ENCODE data around the gene LIMS1.
A peak's percentile ranks its signal among the peaks of the same experiment; 100 is the strongest.

LIMS1 gene

DNA sequence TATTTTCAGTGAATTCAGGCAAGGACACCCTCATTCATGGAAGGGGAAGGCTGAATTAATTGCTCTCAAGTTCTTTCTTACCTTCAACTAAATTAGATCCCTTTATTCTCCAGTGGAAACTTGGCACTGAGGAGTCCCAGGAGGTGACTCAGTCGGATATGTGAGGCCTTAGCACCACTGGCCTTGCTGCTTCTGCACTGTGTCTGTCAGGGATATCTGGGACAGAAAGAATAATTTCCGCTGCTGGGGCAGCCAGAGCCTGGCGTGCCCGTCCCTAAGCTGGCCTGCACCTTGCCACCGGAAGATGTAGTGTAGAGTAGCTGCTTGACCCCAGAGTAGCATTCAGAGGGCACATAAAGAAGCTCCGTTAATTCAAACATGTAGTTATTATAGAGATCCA is 53.4 kb downstream of the LIMS1 start:
- H3K79me1 ChIP-seq (ENCODE audit: low read length) = peaks cover 15% of the 10 kb centered on the region
- no peak for DNase-seq
- no peak overlapping the region for H3K27ac ChIP-seq (ENCODE audit: low read depth, low read length)
- H3K4me3 ChIP-seq (ENCODE audit: low read length) = no peak overlapping the region
- no peak overlapping the region for H3K4ac ChIP-seq (ENCODE audit: low read depth, low read length)
- H3K36me3 ChIP-seq (ENCODE audit: control insufficient read depth, insufficient read depth, low read length) = no peaks in the 10 kb centered on the region
- WGBS (ENCODE audit: extremely low coverage, insufficient coverage, low lambda C conversion rate) = no CpG with 5 or more reads among the region's 6 CpGs
- H2BK5ac ChIP-seq (ENCODE audit: low read length) = no peak overlapping the region
- H3K4me2 ChIP-seq (ENCODE audit: low read length) = no peak overlapping the region
- no peak overlapping the region for H4K8ac ChIP-seq (ENCODE audit: low read depth, low read length)
- no peak overlapping the region for H2AK5ac ChIP-seq (ENCODE audit: low read length)
- H4K5ac ChIP-seq (ENCODE audit: low read length) = no peak overlapping the region
- H3K9ac ChIP-seq (ENCODE audit: low read length) = no peak overlapping the region
- H3K27me3 ChIP-seq (ENCODE audit: insufficient read depth, low read length, poor library complexity) = no peaks in the 10 kb centered on the region
- no peak overlapping the region for H2BK120ac ChIP-seq (ENCODE audit: low read depth, low read length)
- H3K4me1 ChIP-seq (ENCODE audit: control insufficient read depth, low read depth, low read length) = peaks cover 3% of the 10 kb centered on the region
- H3K79me2 ChIP-seq (ENCODE audit: control insufficient read depth, insufficient read depth, low read length) = peaks cover 19% of the 10 kb centered on the region
- H3K56ac ChIP-seq (ENCODE audit: low read length) = no peak overlapping the region
- no peak overlapping the region for H2BK15ac ChIP-seq (replicated peaks; ENCODE audit: low read depth)
- H3K18ac ChIP-seq (ENCODE audit: low read length) = no peak overlapping the region
- H3K23ac ChIP-seq (ENCODE audit: low read length) = no peak overlapping the region

- Histone ChIP-seq H2BK15ac (replicated peaks; ENCODE audit: low read depth) (no peak overlapping the region), H4K8ac (ENCODE audit: low read depth, low read length) (no peak overlapping the region), H3K27ac (ENCODE audit: low read depth, low read length) (no peak overlapping the region), H3K4me1 (ENCODE audit: control insufficient read depth, low read depth, low read length) (peaks cover 5% of the 10 kb centered on the region), H3K27me3 (ENCODE audit: insufficient read depth, low read length, poor library complexity) (no peaks in the 10 kb centered on the region), H2AK5ac (ENCODE audit: low read length) (no peak overlapping the region), H3K23ac (ENCODE audit: low read length) (no peak overlapping the region), H3K79me1 (ENCODE audit: low read length) (peaks cover 15% of the 10 kb centered on the region), H3K18ac (ENCODE audit: low read length) (no peak overlapping the region), H3K56ac (ENCODE audit: low read length) (no peak overlapping the region), H3K4ac (ENCODE audit: low read depth, low read length) (no peak overlapping the region), H4K5ac (ENCODE audit: low read length) (no peak overlapping the region), H3K4me3 (ENCODE audit: low read length) (no peak overlapping the region), H2BK120ac (ENCODE audit: low read depth, low read length) (no peak overlapping the region), H3K9ac (ENCODE audit: low read length) (no peak overlapping the region), H2BK5ac (ENCODE audit: low read length) (no peak overlapping the region), H3K36me3 (ENCODE audit: control insufficient read depth, insufficient read depth, low read length) (no peaks in the 10 kb centered on the region), H3K4me2 (ENCODE audit: low read length) (no peak overlapping the region), H3K79me2 (ENCODE audit: control insufficient read depth, insufficient read depth, low read length) (peaks cover 19% of the 10 kb centered on the region)
- DNase-seq = no peak
- no CpG with 5 or more reads among the region's 3 CpGs for WGBS (ENCODE audit: extremely low coverage, insufficient coverage, low lambda C conversion rate)
These were observed 53.9 kb downstream of the LIMS1 start for GRCh38 chr2:108588070-108588668.

DNA sequence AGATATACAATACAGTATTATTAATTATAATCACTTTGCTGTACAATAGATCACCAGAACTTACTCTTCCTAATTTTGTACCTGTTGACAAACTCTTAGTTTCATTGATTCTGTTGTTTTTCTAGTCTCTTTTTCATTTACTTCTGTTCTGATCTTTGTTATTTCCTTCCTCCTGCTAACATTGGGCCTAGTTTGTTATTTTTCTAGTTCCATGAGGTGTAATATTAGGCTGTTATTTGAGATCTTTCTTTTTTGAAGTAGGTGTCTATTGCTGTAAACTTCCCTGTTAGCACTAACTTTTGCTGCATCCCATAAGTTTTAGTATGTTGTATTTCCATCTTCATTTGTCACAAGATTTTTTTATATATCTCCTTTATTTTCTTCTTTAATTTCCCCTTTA is 55.1 kb downstream of the LIMS1 start:
- Histone ChIP-seq H2AK5ac (ENCODE audit: low read length) (no peak overlapping the region), H2BK15ac (replicated peaks; ENCODE audit: low read depth) (no peak overlapping the region), H3K27ac (ENCODE audit: low read depth, low read length) (no peak overlapping the region), H3K18ac (ENCODE audit: low read length) (no peak overlapping the region), H3K36me3 (ENCODE audit: control insufficient read depth, insufficient read depth, low read length) (no peaks in the 10 kb centered on the region), H3K4me2 (ENCODE audit: low read length) (no peak overlapping the region), H3K79me2 (ENCODE audit: control insufficient read depth, insufficient read depth, low read length) (peaks cover 19% of the 10 kb centered on the region), H3K23ac (ENCODE audit: low read length) (no peak overlapping the region), H3K9ac (ENCODE audit: low read length) (no peak overlapping the region), H2BK5ac (ENCODE audit: low read length) (no peak overlapping the region), H2BK120ac (ENCODE audit: low read depth, low read length) (no peak overlapping the region), H3K79me1 (ENCODE audit: low read length) (peaks cover 13% of the 10 kb centered on the region), H3K4me3 (ENCODE audit: low read length) (no peak overlapping the region), H3K4ac (ENCODE audit: low read depth, low read length) (no peak overlapping the region), H3K4me1 (ENCODE audit: control insufficient read depth, low read depth, low read length) (peaks cover 13% of the 10 kb centered on the region), H4K8ac (ENCODE audit: low read depth, low read length) (no peak overlapping the region), H4K5ac (ENCODE audit: low read length) (no peak overlapping the region), H3K27me3 (ENCODE audit: insufficient read depth, low read length, poor library complexity) (no peaks in the 10 kb centered on the region), H3K56ac (ENCODE audit: low read length) (no peak overlapping the region)
- no peak for DNase-seq

- no peak overlapping the region for H3K4me2 ChIP-seq (ENCODE audit: low read length)
- peaks cover 13% of the 10 kb centered on the region for H3K79me1 ChIP-seq (ENCODE audit: low read length)
- WGBS (ENCODE audit: extremely low coverage, insufficient coverage, low lambda C conversion rate) = 86% methylated on average over 1 of the region's 2 CpGs
- DNase-seq = no peak
- H2BK5ac ChIP-seq (ENCODE audit: low read length) = no peak overlapping the region
- H4K5ac ChIP-seq (ENCODE audit: low read length) = no peak overlapping the region
- no peak overlapping the region for H3K4me3 ChIP-seq (ENCODE audit: low read length)
- no peak overlapping the region for H4K8ac ChIP-seq (ENCODE audit: low read depth, low read length)
- H3K4ac ChIP-seq (ENCODE audit: low read depth, low read length) = no peak overlapping the region
- H3K23ac ChIP-seq (ENCODE audit: low read length) = no peak overlapping the region
- no peak overlapping the region for H2BK120ac ChIP-seq (ENCODE audit: low read depth, low read length)
- no peak overlapping the region for H3K56ac ChIP-seq (ENCODE audit: low read length)
- no peak overlapping the region for H3K9ac ChIP-seq (ENCODE audit: low read length)
- H3K79me2 ChIP-seq (ENCODE audit: control insufficient read depth, insufficient read depth, low read length) = peaks cover 17% of the 10 kb centered on the region
- H2BK15ac ChIP-seq (replicated peaks; ENCODE audit: low read depth) = no peak overlapping the region
- H3K27ac ChIP-seq (ENCODE audit: low read depth, low read length) = no peak overlapping the region
- H3K36me3 ChIP-seq (ENCODE audit: control insufficient read depth, insufficient read depth, low read length) = no peaks in the 10 kb centered on the region
- H3K18ac ChIP-seq (ENCODE audit: low read length) = no peak overlapping the region
- H3K27me3 ChIP-seq (ENCODE audit: insufficient read depth, low read length, poor library complexity) = no peaks in the 10 kb centered on the region
- peaks cover 15% of the 10 kb centered on the region for H3K4me1 ChIP-seq (ENCODE audit: control insufficient read depth, low read depth, low read length)
- no peak overlapping the region for H2AK5ac ChIP-seq (ENCODE audit: low read length)
These were observed 55.5 kb downstream of the LIMS1 start for GRCh38 chr2:108589781-108590180.

GRCh38 chr2:108591163-108591562 is 56.9 kb downstream of the LIMS1 start:
- H3K27me3 ChIP-seq (ENCODE audit: insufficient read depth, low read length, poor library complexity) = no peaks in the 10 kb centered on the region
- no peak overlapping the region for H3K9ac ChIP-seq (ENCODE audit: low read length)
- H2BK15ac ChIP-seq (replicated peaks; ENCODE audit: low read depth) = no peak overlapping the region
- no peak overlapping the region for H3K4me2 ChIP-seq (ENCODE audit: low read length)
- DNase-seq = no peak
- no peak overlapping the region for H4K5ac ChIP-seq (ENCODE audit: low read length)
- no peak overlapping the region for H3K56ac ChIP-seq (ENCODE audit: low read length)
- peaks cover 19% of the 10 kb centered on the region for H3K4me1 ChIP-seq (ENCODE audit: control insufficient read depth, low read depth, low read length)
- no CpG with 5 or more reads among the region's 6 CpGs for WGBS (ENCODE audit: extremely low coverage, insufficient coverage, low lambda C conversion rate)
- H3K79me1 ChIP-seq (ENCODE audit: low read length) = peaks cover 9% of the 10 kb centered on the region
- H3K27ac ChIP-seq (ENCODE audit: low read depth, low read length) = no peak overlapping the region
- H4K8ac ChIP-seq (ENCODE audit: low read depth, low read length) = no peak overlapping the region
- H3K4ac ChIP-seq (ENCODE audit: low read depth, low read length) = no peak overlapping the region
- H2BK120ac ChIP-seq (ENCODE audit: low read depth, low read length) = no peak overlapping the region
- no peaks in the 10 kb centered on the region for H3K36me3 ChIP-seq (ENCODE audit: control insufficient read depth, insufficient read depth, low read length)
- no peak overlapping the region for H2BK5ac ChIP-seq (ENCODE audit: low read length)
- no peak overlapping the region for H2AK5ac ChIP-seq (ENCODE audit: low read length)
- H3K23ac ChIP-seq (ENCODE audit: low read length) = no peak overlapping the region
- no peak overlapping the region for H3K4me3 ChIP-seq (ENCODE audit: low read length)
- no peak overlapping the region for H3K18ac ChIP-seq (ENCODE audit: low read length)
- H3K79me2 ChIP-seq (ENCODE audit: control insufficient read depth, insufficient read depth, low read length) = peaks cover 13% of the 10 kb centered on the region

DNA sequence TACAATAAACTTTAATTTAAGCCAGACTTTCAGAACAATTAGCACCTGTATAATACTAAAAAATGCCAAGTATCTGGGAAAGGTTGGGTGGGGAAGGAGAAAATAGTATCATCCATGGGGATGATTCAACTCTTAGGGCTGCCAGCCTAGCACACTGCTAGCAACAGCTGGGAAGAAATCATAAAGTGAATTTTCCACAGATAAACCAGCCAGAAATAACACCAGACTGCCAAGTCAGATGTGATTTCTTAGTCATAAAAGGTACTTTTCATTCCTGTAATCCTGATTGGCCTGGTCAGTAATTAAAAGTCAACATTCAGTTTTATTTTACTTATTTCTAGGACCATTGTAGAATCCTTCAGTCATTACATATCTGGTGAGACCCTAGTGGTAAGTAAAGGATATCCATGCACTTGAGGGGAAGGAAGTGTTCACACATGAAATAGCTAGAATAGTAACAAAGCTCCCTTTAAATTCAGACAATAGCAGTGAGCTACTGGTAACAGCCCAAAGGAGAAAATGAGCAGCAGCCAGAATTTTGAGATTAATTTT is 59.4 kb downstream of the LIMS1 start:
- H3K79me1 ChIP-seq (ENCODE audit: low read length) = peaks cover 6% of the 10 kb centered on the region
- H3K4ac ChIP-seq (ENCODE audit: low read depth, low read length) = no peak overlapping the region
- no peak overlapping the region for H3K4me3 ChIP-seq (ENCODE audit: low read length)
- no peak overlapping the region for H3K23ac ChIP-seq (ENCODE audit: low read length)
- DNase-seq = peak; percentile 49
- no peak overlapping the region for H2BK15ac ChIP-seq (replicated peaks; ENCODE audit: low read depth)
- H4K8ac ChIP-seq (ENCODE audit: low read depth, low read length) = no peak overlapping the region
- H3K79me2 ChIP-seq (ENCODE audit: control insufficient read depth, insufficient read depth, low read length) = peaks cover 10% of the 10 kb centered on the region
- H4K5ac ChIP-seq (ENCODE audit: low read length) = no peak overlapping the region
- no peaks in the 10 kb centered on the region for H3K36me3 ChIP-seq (ENCODE audit: control insufficient read depth, insufficient read depth, low read length)
- H2AK5ac ChIP-seq (ENCODE audit: low read length) = no peak overlapping the region
- peak overlapping the region; percentile 93 for H3K27ac ChIP-seq (ENCODE audit: low read depth, low read length)
- no peaks in the 10 kb centered on the region for H3K27me3 ChIP-seq (ENCODE audit: insufficient read depth, low read length, poor library complexity)
- H2BK5ac ChIP-seq (ENCODE audit: low read length) = no peak overlapping the region
- peaks cover 16% of the 10 kb centered on the region for H3K4me1 ChIP-seq (ENCODE audit: control insufficient read depth, low read depth, low read length)
- peak overlapping the region; percentile 83 for H3K18ac ChIP-seq (ENCODE audit: low read length)
- H3K4me2 ChIP-seq (ENCODE audit: low read length) = no peak overlapping the region
- peak overlapping the region; percentile 7 for H3K56ac ChIP-seq (ENCODE audit: low read length)
- no peak overlapping the region for H3K9ac ChIP-seq (ENCODE audit: low read length)
- peak overlapping the region; percentile 28 for H2BK120ac ChIP-seq (ENCODE audit: low read depth, low read length)
